GM21786 (cell line): ENCODE results near the gene OR6P1.

Experiments
- ATAC-seq: cut with Tn5 transposase; IDR thresholded peaks from one replicate; pipeline ENCODE4 v1.9.1; 2021; ENCODE audit not compliant: unreplicated experiment

Gene OR6P1

DNA sequence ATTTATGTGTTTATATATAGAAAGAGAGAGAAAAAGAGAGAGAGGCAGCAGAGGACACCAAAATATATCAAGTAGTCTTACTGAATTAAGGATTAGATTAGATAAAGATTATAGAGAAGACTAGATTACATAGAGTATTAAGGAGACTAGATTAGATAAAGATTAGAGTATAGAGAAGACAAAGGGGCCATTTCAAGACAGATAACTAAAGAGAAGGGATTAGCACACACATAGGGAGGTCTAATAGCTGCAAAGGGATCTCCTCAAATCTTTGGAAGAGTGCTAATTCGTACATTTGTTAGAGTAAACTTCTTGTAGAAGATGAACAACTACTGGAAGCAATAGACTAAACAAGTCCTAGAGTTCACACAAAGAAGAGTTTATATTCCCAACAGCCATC lies 50.4 kb downstream of the OR6P1 start:
- no peak for ATAC-seq

DNA sequence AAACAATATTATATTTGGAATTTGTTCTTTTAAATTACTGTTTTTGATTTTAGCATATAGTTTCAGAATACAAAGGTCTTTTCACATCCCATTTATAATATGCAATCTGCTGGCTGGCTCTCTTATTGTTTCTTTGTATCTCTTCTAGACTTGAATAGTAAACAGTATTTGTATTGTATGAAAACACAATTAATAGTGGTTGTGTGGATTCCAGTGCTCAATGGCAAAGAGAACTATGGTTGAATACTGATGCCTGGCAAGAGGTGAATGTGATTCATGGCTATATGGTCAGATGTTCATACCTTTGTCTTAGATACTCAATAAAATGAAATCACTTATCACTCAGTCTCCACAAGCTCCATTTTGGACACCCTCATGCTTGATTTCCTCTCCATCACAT lies 53.4 kb downstream of the OR6P1 start:
- ATAC-seq = no peak
